ENCODE measurements around the gene LCP1.
"Not testable (repeated sequence)": the region's sequence is repeated elsewhere in the genome, so short reads cannot be mapped to it uniquely, and the experiment has no call there.

The LCP1 gene

GRCh38 chr13:46179969-46180763, 1.8 kb downstream of the LCP1 start:
- DNase-seq, result no peak

DNA sequence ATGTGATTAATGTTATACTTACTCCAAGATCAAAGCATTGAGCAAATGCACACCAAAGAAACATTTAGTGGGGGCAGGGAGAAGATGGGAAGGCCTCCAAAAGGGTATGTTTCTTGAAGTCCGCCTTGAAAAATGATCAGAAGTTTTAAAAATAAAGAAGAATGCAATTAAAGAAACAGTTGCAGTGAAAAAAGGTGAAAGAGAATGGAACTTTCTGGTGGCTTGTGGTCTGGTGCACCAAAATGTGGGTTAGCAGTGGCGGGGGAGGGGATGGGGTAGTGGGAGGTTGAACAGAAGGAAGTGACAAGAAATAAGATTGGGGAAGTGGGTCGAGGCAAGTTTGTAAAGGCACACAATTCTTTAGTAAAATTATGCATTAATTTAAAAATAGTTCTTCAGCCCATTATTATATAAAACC, 2.5 kb downstream of the LCP1 start:
- peak in 1 of 2 donors; percentile 85 for DNase-seq

GRCh38 chr13:46178821-46179220, 3.2 kb downstream of the LCP1 start:
- no peak for DNase-seq

DNA sequence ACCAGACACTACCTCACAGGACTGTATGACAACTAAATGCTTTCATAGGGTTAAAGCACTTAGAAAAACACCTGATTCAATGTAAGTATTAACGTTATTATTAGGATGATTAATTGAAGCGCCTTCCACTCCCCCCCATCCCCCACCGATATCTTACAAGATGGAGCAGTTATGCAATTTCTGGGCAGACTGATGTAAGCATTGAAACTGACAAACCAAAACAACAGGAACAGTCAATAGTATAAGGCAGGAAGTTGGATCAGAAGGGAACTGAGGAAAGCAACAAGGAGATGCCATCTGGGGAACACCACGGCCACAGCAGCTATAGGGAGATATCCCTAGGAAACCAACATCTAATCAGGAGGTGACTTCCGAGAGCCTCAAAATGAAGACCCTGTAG, 3.8 kb downstream of the LCP1 start:
- DNase-seq, result no peak

DNA sequence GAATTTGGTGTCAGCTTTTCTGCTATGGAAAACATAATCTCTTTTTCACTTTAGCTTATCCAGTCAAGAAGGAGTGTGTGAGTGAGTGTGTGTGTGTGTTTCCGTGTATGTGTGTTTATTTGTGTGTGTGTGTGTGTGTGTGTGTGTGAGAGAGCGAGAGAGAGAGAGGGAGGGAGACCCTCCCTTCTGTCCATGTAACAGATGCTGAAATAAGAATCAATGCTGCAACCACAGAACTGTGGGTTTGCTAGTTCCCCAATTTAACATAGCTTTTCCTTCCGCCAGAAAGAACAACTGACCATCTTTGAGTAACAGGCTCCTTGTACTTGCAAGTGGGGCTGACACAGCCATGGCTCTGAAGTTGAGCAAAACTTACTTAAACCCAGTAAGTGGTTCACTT, 5.2 kb downstream of the LCP1 start:
- peak in 1 of 2 donors; percentile 87 for DNase-seq

DNA sequence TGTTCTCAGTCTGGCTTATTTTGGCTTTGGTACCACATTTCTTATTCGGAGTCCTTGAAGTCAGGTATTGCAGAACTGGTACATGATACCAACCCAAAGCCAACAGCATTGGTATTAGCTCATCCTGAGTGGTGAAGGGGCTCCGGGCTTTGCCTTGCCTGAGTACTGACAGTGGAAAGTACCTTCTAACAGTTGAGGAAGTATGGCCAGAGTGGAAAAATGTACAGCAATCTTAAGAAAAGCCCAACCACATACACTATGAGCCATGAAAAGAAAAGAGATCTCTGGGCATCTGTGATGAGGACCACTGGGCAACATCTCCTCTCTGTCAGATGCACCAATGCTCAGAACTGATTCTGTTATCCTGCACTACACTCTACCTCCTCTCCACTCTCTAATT, 8.3 kb downstream of the LCP1 start:
- no peak for DNase-seq

DNA sequence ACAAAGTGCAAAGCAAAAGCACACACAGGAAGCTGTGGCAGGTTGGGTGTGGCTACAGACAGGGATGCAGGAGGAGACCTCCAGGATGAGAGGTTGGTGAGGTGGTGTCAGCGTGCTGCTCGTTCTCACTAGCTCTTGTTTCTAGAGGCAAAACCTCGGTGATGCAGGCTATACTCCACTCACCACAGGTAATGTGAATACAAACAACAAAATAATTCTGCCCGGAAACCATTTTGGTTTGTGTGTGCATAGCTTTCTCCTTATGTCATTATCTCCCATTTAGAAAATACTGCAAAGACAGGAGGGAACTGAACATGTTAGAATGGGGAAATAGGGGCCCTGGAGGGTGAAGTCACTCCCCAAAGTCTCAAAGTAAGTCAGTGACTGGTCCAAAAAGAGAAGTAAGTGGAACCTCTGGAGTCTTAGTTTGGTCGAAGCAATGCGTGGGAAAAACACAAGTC, 9.4 kb downstream of the LCP1 start:
- peak in 1 of 2 donors; percentile 83 for DNase-seq

GRCh38 chr13:46171739-46172138, 10.2 kb downstream of the LCP1 start:
- DNase-seq, result no peak

- no peak for DNase-seq
Observed at GRCh38 chr13:46171217-46171616, 10.8 kb downstream of the LCP1 start.

GRCh38 chr13:46170687-46171086, 11.3 kb downstream of the LCP1 start:
- peak in 1 of 2 donors; percentile 68 for DNase-seq

- no peak for DNase-seq
Observed at GRCh38 chr13:46170268-46170667, 11.7 kb downstream of the LCP1 start.

DNA sequence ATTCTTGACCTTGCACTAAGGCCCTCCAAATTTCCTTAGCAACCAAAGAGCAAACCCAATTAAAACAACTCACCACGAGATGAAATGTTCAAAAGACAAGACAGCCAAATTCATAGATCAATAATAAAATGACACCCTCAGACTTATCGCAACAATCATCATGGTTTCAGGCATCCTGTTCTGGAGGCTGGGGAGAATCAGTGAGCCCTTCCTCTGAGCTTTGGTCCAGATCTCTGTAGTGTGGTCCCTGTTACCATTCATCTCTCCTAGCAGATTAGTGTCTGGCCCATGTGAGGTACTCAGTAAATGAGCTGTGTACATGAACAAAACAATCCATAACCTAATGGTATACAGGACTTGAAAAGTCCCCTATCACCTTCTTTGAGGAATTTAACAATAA, 12.2 kb downstream of the LCP1 start:
- no peak for DNase-seq

- DNase-seq, result no peak
Observed at GRCh38 chr13:46168783-46169182, 13.2 kb downstream of the LCP1 start.

GRCh38 chr13:46168341-46168740, 13.6 kb downstream of the LCP1 start:
- no peak for DNase-seq

DNA sequence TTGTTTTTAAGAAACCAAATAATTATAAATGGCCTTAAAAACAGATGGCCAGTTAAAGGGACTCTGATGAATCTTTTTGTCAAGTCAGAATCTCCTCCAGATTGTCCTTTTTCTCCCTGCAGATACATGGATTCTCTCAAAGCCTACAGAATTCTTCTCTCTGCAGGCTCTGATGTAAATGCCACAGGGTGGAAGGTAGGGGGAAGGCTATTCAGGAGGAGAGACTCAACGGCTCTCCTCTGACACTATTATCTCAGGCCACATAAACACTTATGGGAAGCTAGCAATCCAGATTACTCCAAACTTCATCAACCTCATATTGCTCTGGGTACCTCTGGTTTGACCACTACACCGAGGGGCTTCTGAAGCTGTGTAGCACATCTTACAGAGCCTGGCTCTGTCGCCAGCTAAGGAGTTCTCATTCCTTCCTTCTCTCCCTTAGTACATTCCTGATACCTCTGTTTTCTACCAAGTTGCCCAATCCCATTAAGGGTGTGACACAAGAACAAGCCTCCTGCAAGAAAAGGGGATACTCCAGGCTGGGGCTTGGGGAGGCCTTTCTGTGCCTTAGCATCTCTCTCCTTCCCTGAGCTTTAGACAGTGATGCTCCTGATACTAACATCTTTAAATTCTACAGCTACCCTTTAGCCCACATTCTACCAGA, 14.9 kb downstream of the LCP1 start:
- DNase-seq, result no peak

DNA sequence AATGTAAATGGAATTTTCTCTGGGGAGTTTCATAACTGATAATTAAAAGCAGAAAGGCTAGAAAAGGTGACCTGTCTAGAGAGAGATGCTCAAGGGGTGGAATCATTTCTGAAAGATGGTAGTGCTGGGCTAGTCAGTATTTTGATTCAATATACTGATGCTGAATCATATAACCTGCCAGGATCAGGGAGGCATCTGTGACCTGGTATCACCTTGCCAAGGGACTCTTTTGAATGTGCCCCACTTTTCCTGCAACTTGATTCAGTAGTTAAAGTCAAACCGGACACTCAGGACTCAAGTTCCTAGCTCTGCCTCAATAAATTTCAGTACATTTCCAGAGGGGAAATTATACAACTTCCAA, 15.8 kb downstream of the LCP1 start:
- DNase-seq, result no peak

DNA sequence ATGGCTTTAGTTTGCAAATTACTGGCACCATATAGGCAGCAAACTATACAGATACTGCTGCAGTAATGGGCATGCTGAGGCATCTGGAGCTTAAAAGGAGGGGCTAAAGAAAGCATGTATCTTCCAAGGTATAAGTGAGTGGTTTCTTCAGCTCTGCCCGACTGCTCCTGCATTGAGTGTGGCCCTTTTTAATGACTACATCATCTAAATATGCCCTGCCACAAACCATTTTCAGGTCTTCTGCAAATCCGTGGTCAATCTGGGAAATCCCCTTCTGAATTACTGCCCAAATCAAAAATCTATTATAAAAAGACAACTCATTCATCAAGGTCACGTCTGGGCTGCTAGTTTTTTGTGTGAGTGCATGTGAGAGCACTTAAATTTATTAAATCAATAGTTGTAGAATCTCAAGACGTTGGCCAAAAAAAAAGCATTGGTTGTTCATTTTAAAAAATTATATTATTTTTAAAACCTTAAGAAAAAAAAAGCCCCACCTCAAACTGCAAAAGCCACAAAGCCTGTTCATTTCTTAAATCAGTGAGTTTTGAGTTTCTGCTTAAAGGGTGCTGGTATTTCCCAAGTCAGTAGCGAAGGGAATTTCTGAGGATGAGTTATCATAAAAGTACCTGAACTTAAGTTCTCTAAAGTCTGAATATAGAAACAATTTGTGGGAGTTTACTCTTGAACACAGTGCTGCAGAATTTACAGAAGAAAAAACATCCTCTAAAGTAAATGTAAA, 16.3 kb downstream of the LCP1 start:
- no peak for DNase-seq

GRCh38 chr13:46164661-46165060, 17.3 kb downstream of the LCP1 start:
- DNase-seq, result no peak

DNA sequence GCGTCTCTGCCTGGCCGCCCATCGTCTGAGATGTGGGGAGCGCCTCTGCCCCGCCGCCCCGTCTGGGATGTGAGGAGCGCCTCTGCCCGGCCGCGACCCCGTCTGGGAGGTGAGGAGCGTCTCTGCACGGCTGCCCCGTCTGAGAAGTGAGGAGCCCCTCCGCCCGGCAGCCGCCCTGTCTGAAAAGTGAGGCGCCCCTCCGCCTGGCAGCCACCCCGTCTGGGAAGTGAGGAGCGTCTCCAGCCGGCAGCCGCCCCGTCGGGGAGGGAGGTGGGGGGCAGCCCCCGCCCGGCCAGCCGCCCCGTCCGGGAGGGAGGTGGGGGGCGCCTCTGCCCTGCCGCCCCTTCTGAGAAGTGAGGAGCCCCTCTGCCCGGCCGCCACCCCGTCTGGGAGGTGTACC, 19.2 kb downstream of the LCP1 start:
- DNase-seq, result not testable (repeated sequence)

DNA sequence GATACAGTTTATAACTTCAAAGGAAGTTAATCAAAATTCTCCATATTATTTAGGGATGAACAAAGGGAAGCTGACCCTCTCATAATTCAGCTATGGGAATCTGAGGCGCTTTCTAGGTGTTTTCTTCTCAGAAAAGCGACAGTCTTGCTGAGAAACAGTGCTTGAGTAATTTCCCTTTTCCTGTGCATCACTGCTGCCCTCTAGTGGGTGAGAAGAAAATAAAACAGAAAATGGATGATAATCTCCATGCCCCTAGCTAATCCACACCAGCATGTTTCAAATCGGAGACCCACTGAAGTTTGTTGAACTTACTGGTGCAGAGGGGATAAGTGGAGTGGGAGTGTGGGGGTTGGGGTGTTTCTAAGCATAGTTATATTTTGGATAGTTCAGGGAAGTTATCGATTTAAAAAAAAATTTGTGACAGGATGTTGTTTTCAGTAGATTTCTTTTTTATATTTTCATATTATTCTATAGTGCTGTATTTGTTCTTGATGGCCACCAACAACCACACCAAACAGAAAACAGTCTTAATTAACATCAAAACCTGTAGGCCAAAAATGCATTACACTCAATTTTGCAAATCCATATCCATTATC, 21.4 kb downstream of the LCP1 start:
- peak in 1 of 2 donors; percentile 68 for DNase-seq

- DNase-seq, result no peak
Observed at GRCh38 chr13:46160065-46160464, 21.9 kb downstream of the LCP1 start.

GRCh38 chr13:46158983-46159382, 23.0 kb downstream of the LCP1 start:
- no peak for DNase-seq

- DNase-seq, result no peak
Observed at GRCh38 chr13:46158222-46158621, 23.8 kb downstream of the LCP1 start.
